Glutamatergic neuron (in vitro differentiated cells): ENCODE measurements around the gene CARD14. TPM values are rescaled to one million over a fixed set of nuclear protein-coding genes. Genes with fewer than 3 reads are reported as not detected.

Experiments
- DNase-seq: peaks from one replicate; pipeline ENCODE4 v3.0.0; 2022
- H3K27ac Mint-ChIP-seq: one replicate; pipeline ENCODE4 v1.8.0; 2020; ENCODE audit warnings: mild to moderate bottlenecking, mixed read lengths, inconsistent platforms; ENCODE audit not compliant: unreplicated experiment
- H3K27me3 Mint-ChIP-seq: one replicate; pipeline ENCODE4 v1.8.0; 2020; ENCODE audit warnings: mild to moderate bottlenecking, moderate library complexity, mixed read lengths, inconsistent platforms; ENCODE audit not compliant: unreplicated experiment
- H3K36me3 Mint-ChIP-seq: one replicate; pipeline ENCODE4 v1.8.0; 2020; ENCODE audit warnings: mild to moderate bottlenecking, mixed read lengths, inconsistent platforms; ENCODE audit not compliant: unreplicated experiment
- H3K4me1 Mint-ChIP-seq: one replicate; pipeline ENCODE4 v1.8.0; 2020; ENCODE audit warnings: mild to moderate bottlenecking, low read depth, mixed read lengths, inconsistent platforms; ENCODE audit not compliant: unreplicated experiment
- H3K4me3 Mint-ChIP-seq: one replicate; pipeline ENCODE4 v1.8.0; 2020; ENCODE audit warnings: mild to moderate bottlenecking, mixed read lengths, inconsistent platforms; ENCODE audit not compliant: unreplicated experiment
- H3K9me3 Mint-ChIP-seq: one replicate; pipeline ENCODE4 v1.8.0; 2020; ENCODE audit warnings: mild to moderate bottlenecking, moderate library complexity, mixed read lengths, inconsistent platforms; ENCODE audit not compliant: unreplicated experiment
- total RNA-seq: library from RNA; stranded (reverse); fragmentation: NEBNext Ultra II Directional; extraction: Animal tissue kit (Norgen Biotek cat#: 25700); gene quantifications from one replicate; pipeline ENCODE4 v1.2.1, GENCODE V29; 2021; ENCODE audit not compliant: unreplicated experiment
- TF ChIP-seq, protein P1 (sequence below): fragments of 200-600 bp; sonication (generic); IDR thresholded peaks from one replicate; pipeline ENCODE4 v1.5.0; 2021; ENCODE audit not compliant: partially characterized antibody, unreplicated experiment

The CARD14 gene
- total RNA-seq, 1 donor from 2014 or later: 1.1 TPM

DNA sequence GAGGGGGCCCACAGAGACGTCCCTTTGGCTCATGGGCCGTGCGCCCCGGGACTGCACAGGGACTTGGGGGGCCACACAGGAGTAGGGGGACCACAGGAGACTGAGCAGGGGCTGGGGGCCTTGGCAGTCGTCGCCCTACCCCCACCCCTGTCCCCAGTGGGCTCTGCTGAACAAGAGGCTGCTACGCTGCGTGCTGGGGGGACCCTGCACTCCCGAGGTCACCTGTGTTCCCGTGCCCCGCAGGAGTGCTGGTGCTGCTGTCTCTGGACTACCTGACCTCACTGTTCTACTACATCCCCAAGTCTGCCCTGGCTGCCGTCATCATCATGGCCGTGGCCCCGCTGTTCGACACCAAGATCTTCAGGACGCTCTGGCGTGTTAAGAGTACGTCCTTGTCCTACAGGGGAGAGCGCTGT lies 76.4 kb downstream of the CARD14 start:
- H3K4me3 Mint-ChIP-seq: no peak overlapping the region
- H3K4me1 Mint-ChIP-seq: no peaks in the 10 kb centered on the region
- no peak for DNase-seq
- peaks cover 5% of the 10 kb centered on the region for H3K9me3 Mint-ChIP-seq
- TF ChIP-seq, protein P1, sequence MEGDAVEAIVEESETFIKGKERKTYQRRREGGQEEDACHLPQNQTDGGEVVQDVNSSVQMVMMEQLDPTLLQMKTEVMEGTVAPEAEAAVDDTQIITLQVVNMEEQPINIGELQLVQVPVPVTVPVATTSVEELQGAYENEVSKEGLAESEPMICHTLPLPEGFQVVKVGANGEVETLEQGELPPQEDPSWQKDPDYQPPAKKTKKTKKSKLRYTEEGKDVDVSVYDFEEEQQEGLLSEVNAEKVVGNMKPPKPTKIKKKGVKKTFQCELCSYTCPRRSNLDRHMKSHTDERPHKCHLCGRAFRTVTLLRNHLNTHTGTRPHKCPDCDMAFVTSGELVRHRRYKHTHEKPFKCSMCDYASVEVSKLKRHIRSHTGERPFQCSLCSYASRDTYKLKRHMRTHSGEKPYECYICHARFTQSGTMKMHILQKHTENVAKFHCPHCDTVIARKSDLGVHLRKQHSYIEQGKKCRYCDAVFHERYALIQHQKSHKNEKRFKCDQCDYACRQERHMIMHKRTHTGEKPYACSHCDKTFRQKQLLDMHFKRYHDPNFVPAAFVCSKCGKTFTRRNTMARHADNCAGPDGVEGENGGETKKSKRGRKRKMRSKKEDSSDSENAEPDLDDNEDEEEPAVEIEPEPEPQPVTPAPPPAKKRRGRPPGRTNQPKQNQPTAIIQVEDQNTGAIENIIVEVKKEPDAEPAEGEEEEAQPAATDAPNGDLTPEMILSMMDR: no peak
- H3K36me3 Mint-ChIP-seq: no peaks in the 10 kb centered on the region
- H3K27me3 Mint-ChIP-seq: peaks cover 1% of the 10 kb centered on the region
- no peak overlapping the region for H3K27ac Mint-ChIP-seq

DNA sequence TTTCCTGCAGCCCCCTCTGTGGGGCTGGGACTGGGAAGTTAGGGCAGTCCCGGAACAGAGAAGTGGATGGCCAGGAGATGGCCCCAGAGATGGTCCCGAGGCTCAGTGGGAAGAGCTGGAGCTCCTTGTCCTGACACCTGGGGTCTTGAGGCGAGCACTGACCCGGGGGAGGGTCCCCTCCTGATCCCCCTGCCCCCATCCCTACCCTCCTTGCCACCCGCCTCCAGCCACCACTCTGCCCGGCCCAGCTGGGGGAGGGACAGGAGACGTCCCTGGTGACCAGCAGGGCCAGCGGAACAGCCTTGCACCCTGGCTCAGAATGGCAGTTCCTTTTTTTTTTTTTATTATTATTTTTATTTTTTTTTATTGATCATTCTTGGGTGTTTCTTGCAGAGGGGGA lies 76.9 kb downstream of the CARD14 start:
- Mint-ChIP-seq H3K4me3 (no peak overlapping the region), H3K27me3 (peaks cover 1% of the 10 kb centered on the region), H3K9me3 (peaks cover 5% of the 10 kb centered on the region), H3K4me1 (no peaks in the 10 kb centered on the region), H3K36me3 (no peaks in the 10 kb centered on the region), H3K27ac (no peak overlapping the region)
- DNase-seq: no peak
- TF ChIP-seq, protein P1: no peak

DNA sequence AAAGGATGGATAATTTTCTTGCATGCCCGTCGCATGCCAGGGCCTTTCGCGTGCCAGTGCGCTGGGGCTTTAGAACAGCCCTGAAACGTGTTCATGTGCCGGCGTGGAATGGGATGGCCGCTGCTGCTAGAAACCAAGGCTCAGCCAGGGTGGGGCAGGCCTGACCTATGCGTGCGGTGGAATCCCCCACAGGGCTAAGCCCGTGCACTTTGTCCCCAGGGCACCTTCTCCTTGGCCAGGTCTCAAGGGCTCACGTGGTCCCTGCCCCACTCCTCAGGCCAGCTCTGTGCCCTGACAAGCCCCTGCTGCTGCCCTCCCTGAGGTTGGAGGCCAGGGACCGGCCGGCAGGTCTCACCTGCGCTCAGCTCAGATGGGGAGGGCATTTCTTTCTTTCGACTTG lies 77.7 kb downstream of the CARD14 start:
- Mint-ChIP-seq H3K27me3 (peaks cover 1% of the 10 kb centered on the region), H3K27ac (no peak overlapping the region), H3K36me3 (no peaks in the 10 kb centered on the region), H3K9me3 (peaks cover 5% of the 10 kb centered on the region), H3K4me3 (no peak overlapping the region), H3K4me1 (no peaks in the 10 kb centered on the region)
- TF ChIP-seq, protein P1: no peak
- DNase-seq: no peak

DNA sequence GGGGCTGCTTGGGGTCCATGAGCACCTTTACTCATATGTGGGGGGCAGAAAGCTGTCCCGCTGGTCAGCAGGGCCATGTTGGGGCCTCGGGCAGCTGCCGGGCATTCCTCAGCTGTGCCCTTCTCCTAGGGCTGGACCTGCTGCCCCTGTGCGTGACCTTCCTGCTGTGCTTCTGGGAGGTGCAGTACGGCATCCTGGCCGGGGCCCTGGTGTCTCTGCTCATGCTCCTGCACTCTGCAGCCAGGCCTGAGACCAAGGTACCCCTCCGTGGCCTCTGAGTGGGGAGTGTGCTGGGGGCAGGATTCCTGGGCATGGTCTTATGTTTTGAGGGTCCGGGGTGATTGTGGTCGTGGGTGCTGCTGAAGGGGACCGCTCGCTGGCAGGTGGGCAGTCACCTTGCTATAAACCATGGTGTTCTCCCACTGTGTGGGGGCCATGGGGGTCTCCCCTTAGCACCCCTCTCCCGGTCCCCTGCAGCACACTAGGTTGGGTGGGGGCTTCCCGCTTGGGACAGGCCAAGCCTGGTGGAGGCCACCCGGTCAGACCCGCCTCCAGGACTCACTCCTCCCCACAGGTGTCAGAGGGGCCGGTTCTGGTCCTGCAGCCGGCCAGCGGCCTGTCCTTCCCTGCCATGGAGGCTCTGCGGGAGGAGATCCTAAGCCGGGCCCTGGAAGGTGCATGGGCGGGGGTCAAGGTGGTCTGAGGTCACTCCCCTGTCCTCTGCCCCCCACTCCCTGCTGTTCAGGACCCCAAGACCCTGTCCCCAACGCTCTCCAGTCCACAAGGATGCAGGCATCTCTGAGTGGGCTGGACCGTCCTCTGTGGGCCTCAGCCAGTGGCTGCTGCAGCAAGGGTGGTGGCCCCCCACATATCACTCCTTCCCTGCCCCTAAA lies 78.4 kb downstream of the CARD14 start:
- no peaks in the 10 kb centered on the region for H3K4me1 Mint-ChIP-seq
- no peaks in the 10 kb centered on the region for H3K36me3 Mint-ChIP-seq
- no peaks in the 10 kb centered on the region for H3K27me3 Mint-ChIP-seq
- H3K27ac Mint-ChIP-seq: no peak overlapping the region
- DNase-seq: no peak
- TF ChIP-seq, protein P1: no peak
- peaks cover 5% of the 10 kb centered on the region for H3K9me3 Mint-ChIP-seq
- no peak overlapping the region for H3K4me3 Mint-ChIP-seq
